ENCODE data around the gene NOTCH1. TPM values are rescaled to one million over a fixed set of nuclear protein-coding genes. Genes with fewer than 3 reads are reported as not detected.

NOTCH1 gene
- polyA plus RNA-seq, 3 donors from 2014 or later, result 0.98 to 22.8 (median 4.3) TPM

DNA sequence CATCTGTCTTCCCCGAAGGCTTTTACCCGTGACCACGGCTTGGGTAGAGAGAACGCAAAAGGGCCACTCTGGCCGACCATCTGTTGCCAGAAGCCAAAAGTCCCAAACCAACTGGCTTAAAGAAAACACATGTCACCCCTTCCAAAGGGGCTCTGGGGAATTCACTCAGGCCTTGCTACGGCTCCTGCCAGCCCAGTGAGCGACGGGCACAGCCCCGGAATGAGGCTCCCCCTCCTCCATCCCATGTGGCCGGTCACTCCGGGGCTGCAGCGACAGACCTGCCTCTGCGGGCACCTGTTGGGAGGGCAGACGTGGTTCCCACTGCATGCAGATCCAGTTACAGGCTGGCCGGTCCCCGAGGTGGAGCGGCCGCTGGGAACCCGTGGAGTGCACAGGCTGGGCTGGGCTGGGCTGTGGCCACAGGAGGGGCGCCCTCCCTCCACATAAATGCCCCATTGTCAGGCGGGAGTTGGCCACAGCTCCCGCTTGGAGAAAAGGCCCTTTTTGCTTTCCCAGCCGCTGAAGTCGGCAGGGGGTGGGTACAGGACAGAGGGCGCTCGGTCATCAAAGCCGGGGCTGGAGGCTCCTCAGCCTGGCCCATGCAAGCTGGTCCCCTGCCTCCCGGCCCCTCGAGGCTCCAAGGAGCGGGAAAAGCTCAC lies 19.9 kb downstream of the NOTCH1 start:
- no peaks in the 10 kb centered on the region for H3K9me3 Mint-ChIP-seq
- peaks cover 16 to 37% of the 10 kb centered on the region in 2 donors for H3K4me1 Mint-ChIP-seq
- H3K36me3 Mint-ChIP-seq, result no peaks in the 10 kb centered on the region
- no peak overlapping the region for H3K4me3 Mint-ChIP-seq
- peaks cover 7 to 14% (median 11%) of the 10 kb centered on the region in 3 donors for H3K27me3 Mint-ChIP-seq (ENCODE audit: low read depth in 3 of 3)
- no peak for DNase-seq
- peak overlapping the region in 3 of 6 donors; percentile 16 to 57 (median 42) for H3K27ac Mint-ChIP-seq

DNA sequence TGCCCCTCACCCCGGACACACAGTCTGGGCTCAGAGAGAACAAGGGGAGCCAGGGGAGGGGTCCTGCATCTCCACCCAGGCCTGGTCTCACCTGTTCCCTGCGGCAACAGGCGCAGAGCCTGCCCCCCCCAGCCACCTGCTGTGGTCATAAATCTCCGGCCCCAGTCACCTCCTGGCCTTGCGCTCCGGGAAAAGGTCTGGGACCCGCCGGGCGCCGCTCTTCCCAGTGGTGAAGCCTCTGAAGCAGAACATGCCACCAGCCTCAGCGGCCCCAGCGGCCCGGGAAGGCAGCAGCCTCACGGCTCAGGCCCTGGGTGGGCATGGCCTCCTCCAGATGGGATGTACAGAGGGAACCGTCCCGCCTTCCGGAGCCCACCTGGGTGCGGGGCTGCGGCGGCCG lies 20.6 kb downstream of the NOTCH1 start:
- Mint-ChIP-seq H3K4me1 (peaks cover 9 to 29% of the 10 kb centered on the region in 2 donors), H3K36me3 (no peaks in the 10 kb centered on the region), H3K27ac (no peak overlapping the region), H3K9me3 (no peaks in the 10 kb centered on the region), H3K27me3 (ENCODE audit: low read depth in 3 of 3) (peaks cover 7 to 14% (median 11%) of the 10 kb centered on the region in 3 donors), H3K4me3 (no peak overlapping the region)
- DNase-seq, result no peak

GRCh38 chr9:136522314-136523237 lies 23.3 kb downstream of the NOTCH1 start:
- Mint-ChIP-seq H3K4me3 (no peak overlapping the region), H3K36me3 (no peaks in the 10 kb centered on the region), H3K9me3 (no peaks in the 10 kb centered on the region), H3K27me3 (ENCODE audit: low read depth in 3 of 3) (peaks cover 0 to 2% (median 2%) of the 10 kb centered on the region in 3 donors), H3K4me1 (peaks cover under 1 to 9% of the 10 kb centered on the region in 2 donors), H3K27ac (peak overlapping the region in 1 of 6 donors; percentile 39)
- no peak for DNase-seq

- H3K4me1 Mint-ChIP-seq, result peaks cover 0 to 9% of the 10 kb centered on the region in 2 donors
- H3K4me3 Mint-ChIP-seq, result no peak overlapping the region
- H3K27ac Mint-ChIP-seq, result peak overlapping the region in 2 of 6 donors; percentile 39 to 58
- H3K9me3 Mint-ChIP-seq, result no peaks in the 10 kb centered on the region
- no peak for DNase-seq
- H3K36me3 Mint-ChIP-seq, result no peaks in the 10 kb centered on the region
- H3K27me3 Mint-ChIP-seq (ENCODE audit: low read depth in 3 of 3), result peaks cover 0 to 2% (median 1%) of the 10 kb centered on the region in 3 donors
Measured at GRCh38 chr9:136521537-136521936, 24.3 kb downstream of the NOTCH1 start.

- Mint-ChIP-seq H3K27me3 (ENCODE audit: low read depth in 3 of 3) (no peaks in the 10 kb centered on the region), H3K36me3 (no peaks in the 10 kb centered on the region), H3K4me1 (peaks cover 0 to 6% of the 10 kb centered on the region in 2 donors), H3K9me3 (no peaks in the 10 kb centered on the region), H3K27ac (no peak overlapping the region), H3K4me3 (no peak overlapping the region)
- no peak for DNase-seq
Measured at GRCh38 chr9:136520053-136520540, 25.8 kb downstream of the NOTCH1 start.

- H3K36me3 Mint-ChIP-seq, result no peaks in the 10 kb centered on the region
- no peak for DNase-seq
- no peaks in the 10 kb centered on the region for H3K27me3 Mint-ChIP-seq (ENCODE audit: low read depth in 3 of 3)
- H3K4me1 Mint-ChIP-seq, result peaks cover 0 to 2% of the 10 kb centered on the region in 2 donors
- H3K27ac Mint-ChIP-seq, result no peak overlapping the region
- H3K4me3 Mint-ChIP-seq, result no peak overlapping the region
- no peaks in the 10 kb centered on the region for H3K9me3 Mint-ChIP-seq
Measured at GRCh38 chr9:136519263-136520052, 26.4 kb downstream of the NOTCH1 start.

GRCh38 chr9:136518623-136519022 lies 27.2 kb downstream of the NOTCH1 start:
- DNase-seq, result no peak
- Mint-ChIP-seq H3K36me3 (no peaks in the 10 kb centered on the region), H3K9me3 (no peaks in the 10 kb centered on the region), H3K27me3 (ENCODE audit: low read depth in 3 of 3) (no peaks in the 10 kb centered on the region), H3K4me3 (no peak overlapping the region), H3K4me1 (no peaks in the 10 kb centered on the region), H3K27ac (no peak overlapping the region)

GRCh38 chr9:136517950-136518349 lies 27.9 kb downstream of the NOTCH1 start:
- no peaks in the 10 kb centered on the region for H3K4me1 Mint-ChIP-seq
- no peak overlapping the region for H3K4me3 Mint-ChIP-seq

GRCh38 chr9:136517012-136517743 lies 28.7 kb downstream of the NOTCH1 start:
- no peak for DNase-seq
- Mint-ChIP-seq H3K27me3 (ENCODE audit: low read depth in 3 of 3) (no peaks in the 10 kb centered on the region), H3K4me3 (no peak overlapping the region), H3K27ac (no peak overlapping the region), H3K4me1 (no peaks in the 10 kb centered on the region), H3K36me3 (no peaks in the 10 kb centered on the region), H3K9me3 (no peaks in the 10 kb centered on the region)

More at GRCh38 chr9:136517950-136518349, 27.9 kb downstream of the NOTCH1 start:
- no peak for DNase-seq
- Mint-ChIP-seq H3K27ac (no peak overlapping the region), H3K27me3 (ENCODE audit: low read depth in 3 of 3) (no peaks in the 10 kb centered on the region), H3K36me3 (no peaks in the 10 kb centered on the region), H3K9me3 (no peaks in the 10 kb centered on the region)

GRCh38 chr9:136516191-136516654 lies 29.6 kb downstream of the NOTCH1 start:
- Mint-ChIP-seq H3K27ac (no peak overlapping the region), H3K9me3 (no peaks in the 10 kb centered on the region), H3K27me3 (ENCODE audit: low read depth in 3 of 3) (no peaks in the 10 kb centered on the region), H3K4me1 (no peaks in the 10 kb centered on the region), H3K4me3 (no peak overlapping the region), H3K36me3 (no peaks in the 10 kb centered on the region)
- no peak for DNase-seq

GRCh38 chr9:136515276-136515675 lies 30.6 kb downstream of the NOTCH1 start:
- Mint-ChIP-seq H3K4me3 (no peak overlapping the region), H3K27me3 (ENCODE audit: low read depth in 3 of 3) (no peaks in the 10 kb centered on the region), H3K4me1 (no peaks in the 10 kb centered on the region), H3K36me3 (no peaks in the 10 kb centered on the region), H3K27ac (no peak overlapping the region), H3K9me3 (no peaks in the 10 kb centered on the region)
- DNase-seq, result no peak

- Mint-ChIP-seq H3K36me3 (no peaks in the 10 kb centered on the region), H3K4me3 (no peak overlapping the region), H3K9me3 (no peaks in the 10 kb centered on the region), H3K27ac (no peak overlapping the region), H3K4me1 (no peaks in the 10 kb centered on the region), H3K27me3 (ENCODE audit: low read depth in 3 of 3) (peaks cover 0 to 2% (median 0%) of the 10 kb centered on the region in 3 donors)
- no peak for DNase-seq
Measured at GRCh38 chr9:136514022-136514714, 31.7 kb downstream of the NOTCH1 start.
